WTC11 (cell line): ENCODE data around the gene CPLX3. TPM values are rescaled to one million over a fixed set of nuclear protein-coding genes. Genes with fewer than 3 reads are reported as not detected.

Experiments
- ATAC-seq: fragments of 200-7000 bp; cut with Tn5 transposase; 2 replicates; pipeline ENCODE4 v1.10.0; 2021; ENCODE audit warnings: mild to moderate bottlenecking, moderate library complexity
- CTCF ChIA-PET: fragments of 300-600 bp; sonication (Branson Sonifier 250); formaldehyde crosslinking; loops from one replicate; lab custom pipeline; 2021; ENCODE audit warnings: antibody characterized with exemption; lab: Charles Lee
- POLR2A ChIA-PET: fragments of 350-600 bp; sonication (Branson Sonifier 250); formaldehyde crosslinking; loops from one replicate; lab custom pipeline; 2021; ENCODE audit warnings: antibody characterized with exemption; lab: Charles Lee
- DNase-seq: peaks from one replicate; pipeline ENCODE4 v3.0.0; 2021; ENCODE audit warnings: low spot score
- H3K27ac Mint-ChIP-seq: 2 replicates; pipeline ENCODE4 v1.8.0; 2021; ENCODE audit warnings: mixed read lengths
- H3K27me3 Mint-ChIP-seq: 2 replicates; pipeline ENCODE4 v1.8.0; 2021; ENCODE audit warnings: low read depth, mild to moderate bottlenecking, moderate library complexity, mixed read lengths
- H3K36me3 Mint-ChIP-seq: 2 replicates; pipeline ENCODE4 v1.8.0; 2021; ENCODE audit warnings: mixed read lengths
- H3K4me1 Mint-ChIP-seq: 2 replicates; pipeline ENCODE4 v1.8.0; 2022; ENCODE audit warnings: mixed read lengths
- H3K4me3 Mint-ChIP-seq: 2 replicates; pipeline ENCODE4 v1.8.0; 2021; ENCODE audit warnings: mild to moderate bottlenecking, moderate library complexity, mixed read lengths
- H3K9me3 Mint-ChIP-seq: 2 replicates; pipeline ENCODE4 v1.8.0; 2021; ENCODE audit warnings: mixed read lengths
- FOXJ3 ChIP-seq: sonication (generic); formaldehyde crosslinking; IDR thresholded peaks from 2 replicates; pipeline ENCODE4 v1.9.0; 2021; ENCODE audit warnings: missing genetic modification reagents, mild to moderate bottlenecking, borderline replicate concordance
- FOXP4 ChIP-seq: sonication (generic); formaldehyde crosslinking; IDR thresholded peaks from 2 replicates; pipeline ENCODE4 v1.8.0; 2022; ENCODE audit warnings: mild to moderate bottlenecking, missing genetic modification reagents
- MAX ChIP-seq: sonication (generic); formaldehyde crosslinking; IDR thresholded peaks from 2 replicates; pipeline ENCODE4 v1.8.0; 2022; ENCODE audit warnings: mild to moderate bottlenecking, missing genetic modification reagents
- MLX ChIP-seq: sonication (generic); formaldehyde crosslinking; IDR thresholded peaks from 2 replicates; pipeline ENCODE4 v1.8.1; 2023; ENCODE audit warnings: mild to moderate bottlenecking, missing genetic modification reagents, moderate library complexity
- NR3C1 ChIP-seq: sonication (generic); formaldehyde crosslinking; conservative IDR thresholded peaks from 2 replicates; pipeline ENCODE4 v1.8.1; 2023; ENCODE audit warnings: low read depth, mild to moderate bottlenecking, missing genetic modification reagents
- SOX15 ChIP-seq: fragments of 250-450 bp; sonication (Bioruptor Pico); IDR thresholded peaks from 2 replicates; pipeline ENCODE4 v1.9.0; 2021; ENCODE audit warnings: mild to moderate bottlenecking
- TEAD1 ChIP-seq: sonication (generic); formaldehyde crosslinking; IDR thresholded peaks from 2 replicates; pipeline ENCODE4 v1.8.0; 2022; ENCODE audit warnings: mild to moderate bottlenecking, missing genetic modification reagents
- USF1 ChIP-seq: sonication (generic); formaldehyde crosslinking; IDR thresholded peaks from 2 replicates; pipeline ENCODE4 v1.8.0; 2022; ENCODE audit warnings: mild to moderate bottlenecking, missing genetic modification reagents
- ZNF138 ChIP-seq: sonication (generic); formaldehyde crosslinking; conservative IDR thresholded peaks from 2 replicates; pipeline ENCODE4 v1.8.1; 2022; ENCODE audit warnings: mild to moderate bottlenecking, moderate library complexity, missing genetic modification reagents
- ZNF232 ChIP-seq: sonication (generic); formaldehyde crosslinking; IDR thresholded peaks from 2 replicates; pipeline ENCODE4 v1.8.0; 2022; ENCODE audit warnings: mild to moderate bottlenecking, missing genetic modification reagents
- ZNF263 ChIP-seq: sonication (generic); formaldehyde crosslinking; IDR thresholded peaks from 2 replicates; pipeline ENCODE4 v1.8.1; 2022; ENCODE audit warnings: low read depth, mild to moderate bottlenecking, moderate library complexity, missing genetic modification reagents
- ZNF425 ChIP-seq: fragments of 250-450 bp; sonication (Bioruptor Pico); conservative IDR thresholded peaks from 2 replicates; pipeline ENCODE4 v1.9.0; 2021; ENCODE audit warnings: mild to moderate bottlenecking
- ZNF512 ChIP-seq: sonication (generic); formaldehyde crosslinking; IDR thresholded peaks from 2 replicates; pipeline ENCODE4 v1.8.1; 2022; ENCODE audit warnings: missing genetic modification reagents, borderline replicate concordance
- ZNF532 ChIP-seq: fragments of 250-450 bp; sonication (Bioruptor Pico); IDR thresholded peaks from 2 replicates; pipeline ENCODE4 v1.9.0; 2021; ENCODE audit warnings: mild to moderate bottlenecking, borderline replicate concordance
- total RNA-seq: library from RNA; stranded (reverse); gene quantifications from 3 replicates; pipeline ENCODE4 v1.2.3, GENCODE V29; 2021
- TF ChIP-seq, protein P1 (sequence below): sonication (generic); formaldehyde crosslinking; IDR thresholded peaks from 2 replicates; pipeline ENCODE4 v1.8.1; 2022; ENCODE audit warnings: mild to moderate bottlenecking, missing genetic modification reagents, moderate library complexity, borderline replicate concordance
- TF ChIP-seq, protein P2 (sequence below): fragments of 250-450 bp; sonication (Bioruptor Pico); IDR thresholded peaks from 2 replicates; pipeline ENCODE4 v1.9.0; 2021; ENCODE audit warnings: moderate library complexity, mild to moderate bottlenecking, inconsistent platforms, borderline replicate concordance

Gene CPLX3
- total RNA-seq, 1 experiment from 2014 or later, result 0.09 TPM

DNA sequence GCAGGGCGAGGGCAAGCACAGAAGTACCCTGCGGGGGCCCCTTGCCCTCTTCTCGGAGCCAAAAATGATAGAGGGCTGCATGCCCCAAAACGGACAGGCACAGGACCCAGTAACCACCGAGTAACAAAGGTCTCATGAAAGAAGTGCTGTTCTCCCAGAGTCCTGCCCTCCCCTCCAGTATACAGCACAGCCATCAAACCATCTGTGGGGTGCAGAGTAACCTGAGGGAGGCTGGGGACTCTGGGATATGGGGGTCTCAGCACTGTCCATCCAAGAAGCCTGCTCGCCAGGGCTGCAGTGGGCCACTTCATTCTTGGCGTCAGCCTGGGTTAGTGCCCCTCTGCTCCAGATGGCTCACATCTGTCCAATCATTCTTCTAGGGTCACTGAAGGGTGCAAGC lies 10.4 kb downstream of the CPLX3 start (continued):
- TF ChIP-seq ZNF512 (no peak), FOXJ3 (CRISPR knock-in tag) (no peak), ZNF263 (CRISPR knock-in tag) (no peak), ZNF138 (CRISPR knock-in tag) (no peak), ZNF532 (no peak), FOXP4 (CRISPR knock-in tag) (no peak), NR3C1 (CRISPR knock-in tag) (no peak)
- TF ChIP-seq, protein P1, sequence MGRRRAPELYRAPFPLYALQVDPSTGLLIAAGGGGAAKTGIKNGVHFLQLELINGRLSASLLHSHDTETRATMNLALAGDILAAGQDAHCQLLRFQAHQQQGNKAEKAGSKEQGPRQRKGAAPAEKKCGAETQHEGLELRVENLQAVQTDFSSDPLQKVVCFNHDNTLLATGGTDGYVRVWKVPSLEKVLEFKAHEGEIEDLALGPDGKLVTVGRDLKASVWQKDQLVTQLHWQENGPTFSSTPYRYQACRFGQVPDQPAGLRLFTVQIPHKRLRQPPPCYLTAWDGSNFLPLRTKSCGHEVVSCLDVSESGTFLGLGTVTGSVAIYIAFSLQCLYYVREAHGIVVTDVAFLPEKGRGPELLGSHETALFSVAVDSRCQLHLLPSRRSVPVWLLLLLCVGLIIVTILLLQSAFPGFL (CRISPR knock-in tag), result no peak
- TF ChIP-seq, protein P2, sequence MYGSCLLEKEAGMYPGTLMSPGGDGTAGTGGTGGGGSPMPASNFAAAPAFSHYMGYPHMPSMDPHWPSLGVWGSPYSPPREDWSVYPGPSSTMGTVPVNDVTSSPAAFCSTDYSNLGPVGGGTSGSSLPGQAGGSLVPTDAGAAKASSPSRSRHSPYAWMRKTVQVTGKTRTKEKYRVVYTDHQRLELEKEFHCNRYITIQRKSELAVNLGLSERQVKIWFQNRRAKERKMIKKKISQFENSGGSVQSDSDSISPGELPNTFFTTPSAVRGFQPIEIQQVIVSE, result no peak

- no peak overlapping the region for H3K27ac Mint-ChIP-seq
- ATAC-seq, result peak; percentile 8
- peaks cover 3% of the 10 kb centered on the region for H3K36me3 Mint-ChIP-seq
- H3K4me3 Mint-ChIP-seq, result no peak overlapping the region
- no peaks in the 10 kb centered on the region for H3K27me3 Mint-ChIP-seq
- no peak for TF ChIP-seq ZNF425 (CRISPR knock-in tag)
- no peak for TF ChIP-seq SOX15
- TF ChIP-seq TEAD1 (CRISPR knock-in tag), result no peak
- TF ChIP-seq FOXP4 (CRISPR knock-in tag), result no peak
- TF ChIP-seq ZNF232, result no peak
- TF ChIP-seq MAX (CRISPR knock-in tag), result no peak
- TF ChIP-seq MLX, result no peak
- TF ChIP-seq USF1 (CRISPR knock-in tag), result no peak
- TF ChIP-seq, all 79 proteins: peak for 0
- ChIA-PET CTCF (interaction anchor here (1.2 to 4.4 kb wide), 3 partner anchors 11 to 63 kb away, joined by 3 to 26 read pairs (median 5); partner anchors contain the start of genes CPLX3 and MPI), POLR2A (interaction anchor here (0.8 kb wide), 1 partner anchor 60 kb away, joined by 3 read pairs; no protein-coding TSS in a partner anchor)
- peaks cover 23% of the 10 kb centered on the region for H3K4me1 Mint-ChIP-seq
- DNase-seq, result no peak
- no peaks in the 10 kb centered on the region for H3K9me3 Mint-ChIP-seq
Measured at GRCh38 chr15:74837482-74838136, 11.2 kb downstream of the CPLX3 start.
